GM19372 (cell line): ENCODE measurements around the gene FNDC3B.

Experiments used
- ATAC-seq: cut with Tn5 transposase; IDR thresholded peaks from one replicate; pipeline ENCODE4 v1.9.1; 2021; ENCODE audit warnings: mild to moderate bottlenecking, low read depth, moderate library complexity; ENCODE audit not compliant: unreplicated experiment

FNDC3B gene

GRCh38 chr3:172369590-172370259 is 330.3 kb downstream of the FNDC3B start:
- no peak for ATAC-seq

DNA sequence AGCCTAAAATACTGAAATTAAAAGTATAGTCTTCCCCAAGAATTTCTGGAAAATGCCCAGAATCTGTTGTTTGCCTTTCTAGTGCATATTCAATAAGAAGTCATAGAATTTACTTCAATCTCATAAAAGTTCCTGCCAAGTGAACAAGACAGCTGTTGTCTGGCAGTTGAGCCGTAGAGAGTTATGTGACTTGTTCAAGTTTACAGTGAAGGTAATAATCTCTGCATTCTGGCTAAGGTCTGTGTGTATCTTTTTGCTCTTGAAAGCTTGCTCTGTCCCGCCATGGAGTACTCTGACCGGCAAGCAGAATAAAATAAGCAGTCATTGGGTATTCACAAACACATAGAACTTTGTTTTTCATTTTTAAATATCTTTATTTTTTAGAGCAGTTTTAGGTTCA is 331.0 kb downstream of the FNDC3B start:
- no peak for ATAC-seq

DNA sequence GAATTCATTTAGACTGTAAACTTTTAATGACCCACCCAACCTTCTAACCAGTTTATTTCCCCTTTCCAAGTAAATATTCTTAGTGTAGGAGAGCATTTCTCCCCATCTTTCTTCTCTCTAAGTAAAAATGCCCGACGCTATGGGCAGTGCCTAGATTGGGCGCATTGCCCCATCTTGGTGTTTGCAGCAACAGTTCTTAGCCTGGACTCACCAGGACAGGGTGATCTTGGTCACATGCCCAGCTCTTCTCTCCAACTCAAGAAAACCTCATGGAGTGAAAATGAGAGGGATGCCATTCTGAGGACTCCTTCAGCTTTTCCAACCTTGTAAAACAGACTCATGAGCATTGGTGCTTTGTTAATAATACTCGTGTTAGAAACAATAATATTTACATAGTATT is 332.2 kb downstream of the FNDC3B start:
- no peak for ATAC-seq

DNA sequence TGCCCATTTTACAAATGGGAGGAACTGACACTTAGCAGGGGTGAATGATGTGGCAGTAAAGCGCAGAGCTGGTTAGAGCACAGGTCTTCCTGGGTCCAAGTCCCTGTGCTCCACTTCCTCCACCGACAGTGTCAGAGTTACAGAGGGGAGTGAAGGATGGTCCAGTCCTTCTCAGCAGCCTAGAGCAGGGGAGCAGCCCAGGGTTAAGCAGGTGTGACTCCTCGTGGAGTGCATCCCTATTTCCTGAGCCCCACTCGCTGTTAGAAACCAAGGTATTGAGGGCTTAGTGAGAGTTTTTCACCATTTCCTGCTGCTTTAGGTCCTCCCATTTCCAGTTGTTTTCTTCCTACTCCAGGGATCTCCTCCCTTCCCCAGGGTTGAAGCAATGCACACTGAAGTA is 333.5 kb downstream of the FNDC3B start:
- no peak for ATAC-seq

DNA sequence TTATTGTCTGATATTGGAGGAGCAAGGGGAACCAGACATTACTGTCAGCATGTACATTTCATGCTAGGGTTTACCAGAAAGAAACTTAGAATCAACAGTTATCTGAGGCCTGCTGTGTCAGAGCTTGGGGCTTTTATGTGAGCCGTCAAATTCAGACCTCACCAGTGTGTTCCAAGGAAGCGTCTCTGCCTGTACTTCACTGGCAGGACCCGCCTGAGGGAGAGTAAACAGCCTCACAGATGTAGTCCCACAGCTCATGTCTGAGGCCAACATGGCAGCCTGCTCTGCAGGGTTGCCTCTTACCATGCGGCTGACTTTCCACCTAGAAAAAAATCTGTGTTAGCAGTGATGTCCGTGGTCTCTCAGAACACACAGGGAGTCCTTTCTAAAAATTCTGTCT is 334.5 kb downstream of the FNDC3B start:
- no peak for ATAC-seq

GRCh38 chr3:172375206-172375850 is 335.9 kb downstream of the FNDC3B start:
- ATAC-seq, result no peak

DNA sequence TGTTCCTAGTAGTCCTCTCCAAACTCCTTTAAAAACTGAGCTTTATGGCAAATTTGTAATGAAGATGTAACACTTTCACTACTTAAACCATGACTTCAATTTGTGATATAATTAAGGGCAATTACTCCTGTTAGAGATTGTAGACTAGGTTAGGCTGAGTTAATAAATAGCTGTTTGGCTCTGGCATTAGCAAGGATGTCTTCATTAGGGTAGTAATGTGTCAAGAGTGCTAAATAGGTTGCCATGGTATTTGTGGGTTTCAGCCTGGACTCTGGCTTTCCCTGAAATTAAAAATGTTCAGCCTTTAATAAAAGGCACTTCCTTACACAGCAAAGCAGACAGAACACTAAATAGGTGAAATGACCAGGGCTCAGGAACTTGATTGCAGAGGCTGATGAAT is 337.0 kb downstream of the FNDC3B start:
- ATAC-seq, result no peak

DNA sequence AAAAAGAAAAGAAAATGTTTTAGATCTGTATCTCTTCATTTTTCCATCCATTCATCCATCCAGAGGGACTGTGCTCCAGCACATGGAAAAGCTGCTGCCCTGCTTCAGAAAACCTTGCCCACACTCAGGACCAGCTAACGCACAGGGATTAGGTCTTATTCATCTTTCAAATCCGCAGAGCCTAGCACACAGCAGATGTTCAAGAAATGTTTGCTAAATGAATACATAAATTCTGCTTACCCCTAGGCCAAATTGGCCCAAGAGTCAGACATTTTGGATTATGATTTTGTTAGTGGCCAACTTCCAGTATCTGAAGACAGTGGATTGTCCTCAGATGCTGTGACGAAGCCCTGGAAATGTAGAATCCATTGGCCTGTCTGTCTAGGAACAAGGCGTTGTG is 337.5 kb downstream of the FNDC3B start:
- no peak for ATAC-seq

GRCh38 chr3:172378439-172378838 is 339.1 kb downstream of the FNDC3B start:
- no peak for ATAC-seq

DNA sequence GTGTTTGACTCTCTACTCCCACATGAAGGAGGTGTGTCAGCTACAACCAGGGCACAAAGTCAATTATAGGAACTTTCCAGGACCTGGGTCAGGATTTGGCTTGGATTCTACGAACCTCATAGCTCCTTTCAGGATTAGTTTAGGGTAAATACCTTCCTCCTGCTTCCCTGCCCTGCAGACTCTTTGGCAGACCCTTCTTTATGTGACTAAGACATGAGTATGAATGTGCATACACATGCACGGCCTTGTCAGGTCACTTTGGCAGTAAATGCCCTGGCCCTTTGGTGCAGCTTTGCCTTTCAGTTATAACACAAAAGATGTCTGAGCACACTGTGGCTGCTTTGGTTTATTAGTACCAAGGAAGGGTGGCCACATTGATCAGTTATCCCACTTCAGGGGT is 340.0 kb downstream of the FNDC3B start:
- no peak for ATAC-seq

- no peak for ATAC-seq
These were observed 341.3 kb downstream of the FNDC3B start for GRCh38 chr3:172380632-172381031.

GRCh38 chr3:172383306-172383796 is 344.0 kb downstream of the FNDC3B start:
- no peak for ATAC-seq

GRCh38 chr3:172384836-172385235 is 345.5 kb downstream of the FNDC3B start:
- ATAC-seq, result no peak

GRCh38 chr3:172387728-172388127 is 348.4 kb downstream of the FNDC3B start:
- ATAC-seq, result no peak

DNA sequence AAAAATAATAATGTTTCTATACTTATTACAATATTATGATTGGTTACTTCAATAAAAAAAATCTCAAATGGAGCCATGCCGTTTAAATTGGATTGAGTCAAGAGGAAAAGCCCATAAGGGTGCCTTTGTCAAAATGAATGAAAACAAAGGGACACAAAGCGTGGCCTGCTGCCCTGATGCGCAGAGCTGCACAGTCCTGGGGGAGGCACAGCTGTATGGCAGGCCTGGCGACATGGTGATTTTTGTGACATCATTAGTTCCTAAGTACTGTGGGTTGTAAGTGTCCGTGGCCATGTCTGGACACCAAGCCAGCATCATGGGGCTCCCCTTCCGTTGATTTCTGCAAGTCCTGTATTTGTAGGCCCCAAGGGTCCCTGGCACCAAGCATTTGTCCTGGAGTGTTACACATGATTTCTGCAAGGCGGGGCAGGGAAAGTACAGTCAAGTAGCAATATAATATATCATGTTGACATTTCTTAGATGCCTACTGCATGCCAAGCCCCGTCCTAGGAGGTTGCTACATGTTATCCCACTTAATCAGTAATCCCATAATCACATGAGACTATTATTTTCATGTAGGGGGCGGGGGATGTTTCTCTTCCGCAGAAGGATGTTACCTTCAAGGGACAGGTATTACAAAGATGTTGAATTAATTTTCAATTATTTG is 349.2 kb downstream of the FNDC3B start:
- ATAC-seq, result no peak

DNA sequence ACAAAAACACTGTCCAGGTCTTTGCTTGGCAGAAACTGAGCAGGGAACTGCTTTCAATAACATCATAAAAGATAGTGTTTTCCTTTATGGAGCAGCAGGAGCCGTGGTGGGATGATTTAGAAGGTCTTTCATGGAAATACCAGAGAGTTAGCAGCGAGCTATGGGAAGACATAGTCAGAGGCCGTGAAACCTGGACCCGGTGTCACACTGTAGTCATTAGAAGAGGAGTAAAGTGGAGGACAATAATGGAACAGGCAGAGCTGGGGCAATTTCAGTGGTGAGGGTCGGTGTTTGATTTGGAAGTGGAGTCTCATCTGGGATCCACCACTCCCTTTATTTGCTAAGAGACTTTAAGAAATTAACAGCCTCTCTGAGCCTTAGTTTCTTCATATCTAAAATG is 351.4 kb downstream of the FNDC3B start:
- ATAC-seq, result no peak

GRCh38 chr3:172391592-172392302 is 352.4 kb downstream of the FNDC3B start:
- ATAC-seq, result no peak

GRCh38 chr3:172394692-172395091 is 355.3 kb downstream of the FNDC3B start:
- no peak for ATAC-seq

GRCh38 chr3:172396400-172396799 is 357.0 kb downstream of the FNDC3B start:
- ATAC-seq, result no peak

DNA sequence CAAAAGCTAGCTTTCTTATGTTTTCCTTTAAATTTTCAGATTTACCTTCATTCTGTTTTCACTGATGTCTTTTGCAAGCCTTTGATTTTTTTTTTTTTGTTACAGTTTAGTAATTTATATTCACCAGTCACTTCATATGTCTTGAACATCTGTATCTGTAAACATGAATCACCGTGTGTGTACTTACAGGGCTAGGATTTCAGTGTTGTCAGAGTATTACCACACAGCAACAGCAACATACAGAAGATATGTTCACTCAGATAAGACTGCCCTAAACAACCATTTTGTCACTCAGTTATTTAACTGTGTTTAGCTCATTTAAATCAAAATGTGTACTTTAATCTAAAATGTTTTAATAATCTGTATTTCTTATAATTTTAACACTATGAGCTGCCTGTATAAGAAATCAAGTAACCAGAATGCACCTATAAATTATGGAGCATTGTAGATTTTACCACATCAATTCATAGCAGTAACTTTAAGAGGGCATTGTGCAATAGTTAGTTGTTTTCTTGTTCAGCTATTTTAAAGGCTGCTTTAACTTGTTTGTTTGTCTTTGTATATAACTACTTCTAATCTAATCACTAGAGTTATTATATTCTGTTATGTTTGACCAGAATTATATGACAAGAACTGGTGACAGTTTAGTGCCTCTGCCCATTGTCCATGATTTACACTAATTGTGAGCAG is 358.5 kb downstream of the FNDC3B start:
- ATAC-seq, result no peak

DNA sequence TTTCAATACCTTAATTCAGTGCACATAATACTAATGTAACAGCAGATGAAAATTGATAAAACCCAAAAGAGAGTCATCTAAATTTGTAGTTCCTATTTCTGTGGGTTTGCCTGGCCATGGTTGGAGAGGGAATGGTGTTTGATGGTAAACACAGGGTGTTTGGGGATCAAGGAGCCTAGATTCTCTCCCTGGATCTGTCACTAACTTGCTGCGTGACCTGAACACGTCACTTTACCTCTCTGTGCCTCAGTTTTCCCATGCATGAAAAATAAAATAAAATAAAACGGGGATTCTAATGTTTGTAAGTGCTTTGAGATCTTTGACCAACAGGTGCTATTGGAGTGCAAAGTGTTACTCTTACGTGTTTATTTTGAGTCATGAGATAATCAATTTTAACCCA is 359.1 kb downstream of the FNDC3B start:
- ATAC-seq, result no peak
